Left lobe of liver (tissue), 2 donors: Measurements from ENCODE around the gene TOB1. TPM values are rescaled to one million over a fixed set of nuclear protein-coding genes. Genes with fewer than 3 reads are reported as not detected.
A peak's percentile ranks its signal among the peaks of the same experiment; 100 is the strongest.

Experiments
- ATAC-seq: fragments of 200-7000 bp; cut with Tn5 transposase; one replicate; pipeline ENCODE4 v1.9.1; 2020; ENCODE audit warnings: mild to moderate bottlenecking, moderate library complexity
- DNase-seq: peaks from one replicate; pipeline ENCODE4 v3.0.0-alpha.2; 2020; ENCODE audit warnings: low spot score
- total RNA-seq: library from RNA; stranded (reverse); gene quantifications from one replicate; pipeline ENCODE4 v1.2.1, GENCODE V29; 2021
- donor health status: DM: no; HTN: no; CAD: no; lungs with moderate emphysema.
- donor health status: DM: no; HTN: yes; CAD: no.

The TOB1 gene
- total RNA-seq, 1 donor from 2014 or later: 209 TPM

DNA sequence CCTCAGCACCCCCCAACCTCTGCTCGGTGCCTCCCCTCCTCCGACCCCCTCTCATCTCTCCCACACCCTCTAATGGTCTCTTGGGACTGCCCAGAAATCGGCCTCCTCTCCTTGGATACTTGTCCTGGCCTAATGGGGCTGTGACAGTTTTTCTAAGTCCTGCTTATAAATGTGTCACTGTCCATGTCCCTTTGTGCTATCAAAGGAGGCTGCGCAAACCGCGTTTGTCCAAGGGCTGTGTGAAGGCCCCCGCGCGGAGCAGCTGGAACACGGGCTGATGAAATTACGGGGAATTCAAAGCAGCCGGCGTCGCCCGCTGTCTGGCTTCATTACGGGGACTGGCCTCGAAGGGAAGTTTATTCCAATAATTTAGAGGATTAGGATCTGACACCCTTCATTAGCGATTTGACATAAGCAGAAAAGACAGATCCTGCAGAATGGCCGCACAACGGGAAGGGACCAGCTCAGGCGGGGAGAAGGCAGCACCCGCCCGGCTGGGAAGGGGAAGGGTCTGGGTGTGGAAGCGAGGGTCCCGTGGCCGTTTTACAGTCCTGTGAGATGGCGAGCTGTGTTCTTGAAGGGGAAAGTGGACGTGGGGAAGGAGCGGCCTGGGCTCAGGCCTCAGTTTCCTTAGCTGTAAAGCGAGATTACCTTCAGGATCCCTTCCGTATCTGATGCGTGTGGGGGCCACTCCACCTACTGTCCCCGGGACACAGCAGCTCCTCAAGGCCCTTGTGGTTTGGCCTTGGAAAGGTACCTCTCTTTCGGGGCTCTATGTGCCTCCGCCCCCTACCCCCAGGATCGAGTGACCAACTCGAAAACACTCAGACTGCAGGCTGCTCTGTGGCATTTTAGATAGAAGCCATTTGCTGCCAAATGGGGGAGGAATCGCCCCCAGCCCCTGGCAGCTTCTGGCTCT is 32.4 kb downstream of the TOB1 start:
- DNase-seq (no peak), ATAC-seq (no peak)

DNA sequence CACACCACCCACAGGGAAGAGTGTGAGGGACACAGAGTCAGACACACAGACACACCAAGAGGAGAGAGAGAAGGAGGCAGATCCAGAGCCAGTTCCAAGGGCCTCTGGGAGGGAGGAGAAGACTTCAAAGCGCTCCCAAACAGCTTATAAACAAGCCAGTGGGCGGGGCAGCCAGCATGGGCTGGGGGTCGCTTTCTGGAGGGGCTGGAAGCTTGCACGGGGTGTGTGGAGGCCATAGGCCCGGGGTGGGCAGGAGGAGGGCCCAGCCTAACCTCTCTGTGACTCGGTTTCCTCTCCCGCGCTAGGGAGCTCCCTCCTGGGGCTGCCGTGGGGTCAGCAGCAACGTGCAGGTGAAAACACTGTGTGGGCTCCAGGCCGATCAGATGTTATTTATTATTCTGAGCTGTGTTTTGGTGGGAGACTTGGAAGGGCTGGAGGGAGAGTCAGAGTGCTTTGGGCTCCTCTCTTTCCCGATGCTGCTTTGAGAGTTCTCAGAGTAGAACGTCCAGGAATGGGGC is 33.2 kb downstream of the TOB1 start:
- DNase-seq: no peak

GRCh38 chr17:50832267-50832863 is 33.8 kb downstream of the TOB1 start:
- no peak for ATAC-seq

More for the DNA sequence above, 33.2 kb downstream of the TOB1 start:
- ATAC-seq: no peak

DNA sequence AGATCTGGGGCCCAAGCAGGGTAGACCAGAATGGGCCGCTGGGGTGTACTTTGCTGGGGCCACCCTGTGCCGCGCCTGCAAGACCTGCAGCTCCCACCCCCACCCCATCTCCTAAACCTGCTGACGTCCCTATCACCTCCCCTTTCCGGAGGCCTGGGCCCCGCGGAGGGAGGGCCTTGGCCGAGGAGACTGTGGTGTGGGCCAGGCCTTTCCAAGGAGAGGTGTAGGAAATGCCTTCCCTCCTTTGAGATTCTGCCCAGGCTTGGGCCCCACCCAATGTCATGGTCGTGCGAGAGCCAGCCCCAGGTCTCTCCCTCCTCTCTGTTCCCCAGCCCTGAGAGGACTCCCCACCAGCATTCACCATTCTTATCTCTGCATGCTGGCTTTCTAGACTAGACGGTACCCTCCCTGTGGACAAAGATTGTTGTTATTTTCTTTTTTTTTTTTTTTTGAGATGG is 34.7 kb downstream of the TOB1 start:
- ATAC-seq (no peak), DNase-seq (no peak)

More at GRCh38 chr17:50832267-50832863, 33.8 kb downstream of the TOB1 start:
- no peak for DNase-seq

DNA sequence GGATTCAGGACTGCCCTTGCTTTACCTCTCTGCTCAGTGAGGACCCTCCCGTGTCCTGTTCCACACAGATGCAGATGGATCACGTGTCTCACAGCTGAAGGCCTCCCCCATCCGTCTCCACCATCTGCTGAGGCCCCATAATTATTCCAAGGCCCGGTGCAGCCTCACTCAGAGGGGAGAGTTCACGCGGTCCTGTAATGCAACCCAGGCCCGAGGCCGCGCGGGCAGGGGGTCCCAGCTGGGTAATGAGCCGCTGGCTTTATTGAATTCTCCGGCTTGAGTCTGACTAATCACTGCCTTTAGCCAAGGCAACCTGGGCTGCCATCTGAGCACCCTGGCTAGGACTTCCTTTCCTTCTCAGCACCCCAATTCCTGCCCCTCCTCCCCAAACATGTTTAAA is 35.2 kb downstream of the TOB1 start:
- DNase-seq: no peak
- ATAC-seq: no peak

GRCh38 chr17:50830352-50830751 is 35.8 kb downstream of the TOB1 start:
- DNase-seq (no peak), ATAC-seq (peak; percentile 92)

DNA sequence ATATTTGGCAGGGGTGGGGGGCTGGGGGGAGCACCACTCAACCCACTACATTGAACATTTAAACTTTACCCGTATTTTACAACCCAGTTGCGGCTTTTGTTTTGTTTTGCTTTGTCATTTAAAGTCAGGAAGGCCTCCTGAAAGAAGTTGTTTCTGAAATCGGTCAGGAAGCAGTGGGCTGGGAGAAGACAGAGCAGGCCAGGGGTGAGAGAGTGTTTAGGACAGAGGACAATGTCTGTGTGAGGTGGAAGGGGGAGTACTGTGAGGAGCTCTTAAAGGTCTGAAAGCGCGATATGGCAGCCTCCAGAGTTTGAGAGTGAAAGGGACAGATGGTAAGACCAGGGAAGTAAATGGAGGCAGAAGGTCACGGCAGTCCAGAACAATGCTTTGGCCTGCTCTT is 36.8 kb downstream of the TOB1 start:
- DNase-seq: no peak
- no peak for ATAC-seq

- no peak for DNase-seq
- no peak for ATAC-seq
Observed at GRCh38 chr17:50828508-50829170, 37.5 kb downstream of the TOB1 start.

DNA sequence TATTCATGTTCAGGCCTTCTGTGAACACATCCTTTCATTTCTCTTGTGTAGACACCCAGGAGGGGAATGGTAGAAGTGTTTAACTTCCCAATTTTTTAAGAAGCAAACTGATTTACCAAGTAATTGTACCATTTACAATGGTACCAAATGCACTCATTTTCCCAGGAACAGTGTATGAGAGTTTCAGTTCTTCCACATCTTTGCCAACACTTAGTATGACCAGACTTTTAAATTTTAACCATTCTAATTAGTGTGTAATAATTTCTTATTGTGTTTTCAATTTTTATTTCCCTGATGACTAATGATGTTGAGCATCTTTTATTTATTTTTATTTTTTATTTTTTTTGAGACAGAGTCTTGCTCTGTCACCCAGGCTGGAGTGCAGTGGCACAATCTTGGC is 41.0 kb downstream of the TOB1 start:
- DNase-seq (no peak), ATAC-seq (no peak)

DNA sequence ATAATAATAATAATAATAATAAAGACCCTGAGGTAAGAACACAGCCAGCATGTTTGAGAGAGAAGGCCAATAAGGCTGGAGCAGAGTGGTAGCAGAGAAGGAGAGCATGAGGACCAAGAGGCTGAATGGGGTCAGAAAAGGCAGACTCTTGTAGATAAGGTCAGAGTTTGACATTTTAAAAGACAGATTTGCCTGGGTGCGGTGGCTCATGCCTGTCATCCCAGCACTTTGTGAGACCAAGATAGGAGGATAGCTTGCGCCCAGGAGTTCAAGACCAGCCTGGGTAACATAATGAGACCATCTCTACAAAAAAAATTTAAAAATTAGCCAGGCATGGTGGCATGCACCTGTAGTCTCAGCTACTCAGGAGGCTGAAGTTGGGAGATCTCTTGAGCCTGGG is 41.7 kb downstream of the TOB1 start:
- DNase-seq (no peak), ATAC-seq (no peak)

DNA sequence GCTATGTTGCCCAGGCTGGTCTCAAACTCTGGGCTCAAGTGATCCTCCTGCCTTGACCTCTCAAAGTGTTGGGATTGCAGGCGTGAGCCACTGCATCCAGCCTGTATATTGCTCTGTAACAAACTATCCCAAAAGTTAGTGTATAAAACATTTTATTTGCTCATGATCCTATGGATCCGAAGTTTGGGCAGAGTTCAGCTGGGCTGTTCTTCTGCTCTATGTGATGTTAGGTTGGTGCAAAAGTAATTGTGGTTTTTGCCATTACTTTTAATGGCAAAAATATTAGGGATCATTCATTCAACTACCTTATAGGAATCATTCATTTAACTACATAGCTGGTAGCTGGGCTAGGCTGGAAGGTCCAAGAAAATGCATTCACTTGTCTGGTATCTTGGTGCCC is 43.6 kb downstream of the TOB1 start:
- no peak for ATAC-seq
- DNase-seq: no peak

DNA sequence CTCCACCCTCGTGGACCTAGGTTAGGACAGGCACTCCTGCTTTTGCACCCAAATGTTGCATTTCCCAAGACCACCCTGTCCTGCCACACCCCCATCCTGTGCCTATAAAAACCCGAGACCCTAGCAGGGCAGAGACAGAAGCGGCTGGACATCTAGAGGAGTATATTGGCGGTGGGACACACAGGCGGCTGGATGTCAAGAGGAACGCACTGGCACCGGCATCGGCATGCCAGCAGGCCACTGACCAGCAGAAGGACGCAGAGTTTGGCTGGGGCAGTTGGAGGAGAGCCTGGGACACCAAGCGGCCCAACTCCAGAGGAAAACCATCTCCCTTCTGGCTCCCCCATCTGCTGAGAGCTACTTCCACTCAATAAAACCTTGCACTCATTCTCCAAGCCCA is 45.5 kb downstream of the TOB1 start:
- peak; percentile 74 for ATAC-seq

DNA sequence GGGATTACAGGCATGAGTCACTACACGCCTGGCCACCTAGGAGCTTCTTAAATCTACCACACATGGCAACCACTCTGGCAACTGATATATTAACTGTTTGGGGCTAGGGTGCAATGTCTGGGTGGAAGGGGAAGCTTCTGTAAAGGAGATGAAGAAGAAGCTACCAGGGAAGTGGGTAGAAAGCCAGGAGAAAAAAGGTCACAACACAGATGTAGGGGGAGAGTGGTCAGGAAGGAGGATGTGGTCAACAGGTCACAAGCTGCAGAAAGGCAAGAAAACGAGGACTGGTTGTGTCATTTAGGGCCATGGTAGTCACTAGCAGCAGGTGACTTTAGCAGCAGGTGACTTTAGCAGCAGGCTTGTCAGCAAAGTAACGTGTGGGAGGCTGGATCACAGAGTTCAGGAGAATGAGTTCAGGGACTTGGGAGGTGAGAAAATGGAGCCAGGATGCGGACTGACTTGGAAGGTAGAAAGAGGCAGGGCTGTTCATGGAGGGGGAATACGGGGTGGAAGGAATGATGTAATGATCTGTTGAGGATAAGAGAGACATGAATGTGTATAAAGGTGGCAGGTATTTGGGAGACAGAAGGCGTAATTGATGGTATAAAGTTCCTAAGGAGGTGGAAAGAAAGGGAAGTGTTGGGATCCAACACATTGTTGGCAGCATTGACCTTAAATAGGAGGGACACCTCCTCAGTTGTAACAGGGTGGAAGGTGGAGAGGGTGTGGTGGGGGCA is 47.1 kb downstream of the TOB1 start:
- no peak for ATAC-seq

More for the DNA sequence above, 45.5 kb downstream of the TOB1 start:
- DNase-seq: no peak

GRCh38 chr17:50818261-50818660 is 47.9 kb downstream of the TOB1 start:
- no peak for ATAC-seq
- no peak for DNase-seq

More for the DNA sequence above, 47.1 kb downstream of the TOB1 start:
- no peak for DNase-seq

- ATAC-seq (no peak), DNase-seq (no peak)
Observed at GRCh38 chr17:50817838-50818237, 48.3 kb downstream of the TOB1 start.

DNA sequence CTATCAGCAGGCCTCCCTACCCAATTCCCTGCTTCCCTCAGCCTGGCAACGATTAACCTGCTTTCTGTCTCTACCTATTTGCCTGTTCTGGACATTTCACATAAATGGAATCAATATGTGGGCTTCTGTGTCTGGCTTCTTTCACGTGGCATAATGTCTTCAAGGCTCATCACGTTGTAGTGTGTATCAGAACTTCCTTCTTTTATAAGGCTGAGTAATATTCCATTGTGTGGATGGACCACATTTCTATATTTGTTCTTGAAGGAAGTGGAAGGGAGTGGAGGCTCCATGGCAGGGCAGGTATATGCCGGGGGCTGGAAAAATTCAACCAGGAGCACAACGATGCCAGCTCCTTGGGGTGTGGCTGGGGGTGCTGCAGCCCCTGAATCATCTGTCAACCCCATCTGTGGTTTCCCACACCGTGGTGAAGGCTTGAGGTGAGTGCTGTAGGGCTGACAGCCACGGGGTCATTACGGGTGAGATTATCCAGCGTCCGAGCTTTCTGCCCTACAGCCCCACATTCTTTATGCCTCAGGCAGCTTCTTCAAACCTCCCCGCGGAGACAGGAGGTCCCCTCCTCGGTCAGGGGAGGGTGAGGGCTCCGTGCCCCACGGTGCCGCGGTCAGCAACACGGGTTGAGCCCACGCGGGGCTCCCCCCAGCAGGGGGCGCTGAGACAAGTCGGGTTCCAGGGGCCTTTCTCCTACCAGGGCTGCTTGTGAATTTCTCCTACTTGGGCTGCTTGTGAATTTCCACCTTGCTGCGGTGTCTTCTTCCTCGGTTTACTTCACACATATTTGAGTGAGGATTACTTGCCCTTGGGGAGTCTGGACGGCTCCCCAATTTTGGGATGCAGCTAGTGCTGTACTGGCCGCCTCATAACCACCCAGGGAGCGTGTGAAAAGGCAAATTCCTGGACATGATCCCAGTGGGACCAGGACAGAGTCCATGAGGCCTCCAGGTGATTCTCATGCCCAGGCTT is 49.1 kb downstream of the TOB1 start:
- DNase-seq (peak; percentile 84), ATAC-seq (peak; percentile 91)

DNA sequence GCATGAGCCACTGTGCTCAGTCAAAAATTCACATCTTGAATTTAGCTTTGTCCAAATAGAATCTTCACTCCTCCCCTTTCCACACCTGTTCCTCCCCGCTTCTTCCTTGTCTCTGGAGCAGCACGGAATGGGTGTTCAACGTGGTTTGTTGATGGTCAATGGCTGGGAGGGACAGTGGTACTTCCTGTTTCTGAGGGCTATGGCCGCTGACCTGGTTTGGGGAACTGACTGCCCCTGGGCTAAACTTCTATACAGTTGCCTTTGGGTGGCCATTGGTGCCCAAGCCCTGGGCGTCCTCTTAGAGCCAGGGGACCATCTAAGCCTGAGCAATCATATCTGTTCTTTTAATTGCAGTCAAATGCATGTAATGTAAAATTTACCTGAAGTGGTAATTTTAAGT is 49.9 kb downstream of the TOB1 start:
- no peak for ATAC-seq

DNA sequence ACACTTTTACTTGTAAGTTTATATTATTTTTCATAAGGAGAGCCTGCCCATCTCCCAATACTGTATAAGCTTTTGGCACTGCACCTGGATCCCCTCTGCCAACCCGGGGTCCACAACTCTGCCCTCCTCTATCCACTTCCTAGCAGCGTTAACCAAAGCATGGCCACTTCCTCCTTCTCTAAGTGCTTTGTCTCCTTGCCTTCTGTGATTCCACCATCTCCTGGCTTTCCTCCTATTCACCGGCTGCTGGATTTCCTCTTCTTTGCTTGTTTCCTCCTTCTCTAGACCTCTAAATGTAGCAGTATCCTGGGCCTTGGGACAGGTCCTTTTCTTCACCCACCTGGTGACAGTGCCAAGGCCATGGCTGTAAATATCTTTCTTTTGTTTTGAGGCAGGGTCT is 50.8 kb downstream of the TOB1 start:
- no peak for ATAC-seq
- no peak for DNase-seq

More for the DNA sequence above, 49.9 kb downstream of the TOB1 start:
- no peak for DNase-seq

DNA sequence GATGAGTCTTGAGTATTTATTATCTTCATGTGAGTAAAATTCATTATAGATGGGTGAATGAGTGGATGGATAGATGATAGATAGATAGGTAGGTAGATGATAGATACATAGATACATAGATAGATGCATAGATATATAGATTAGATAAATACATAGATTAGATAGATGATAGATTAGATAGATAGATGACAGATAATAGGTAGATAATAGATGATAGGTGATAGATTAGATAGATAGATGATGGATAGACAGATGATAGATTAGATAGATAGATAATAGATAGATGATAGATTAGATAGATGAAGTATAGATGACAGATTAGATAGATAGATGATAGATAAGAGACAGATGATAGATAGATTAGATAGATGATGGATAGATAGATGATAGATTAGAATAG is 52.6 kb downstream of the TOB1 start:
- ATAC-seq: no peak

More for the DNA sequence above, 52.6 kb downstream of the TOB1 start:
- no peak for DNase-seq
